HG03135 (cell line): ENCODE measurements around the gene LMBR1L.
A peak's percentile ranks its signal among the peaks of the same experiment; 100 is the strongest.
"Not testable (repeated sequence)": the region's sequence is repeated elsewhere in the genome, so short reads cannot be mapped to it uniquely, and the experiment has no call there.

Source experiments
- ATAC-seq: cut with Tn5 transposase; IDR thresholded peaks from one replicate; pipeline ENCODE4 v1.9.1; 2021; ENCODE audit warnings: mild to moderate bottlenecking, moderate library complexity; ENCODE audit not compliant: unreplicated experiment

Gene LMBR1L

GRCh38 chr12:49088932-49089330, 21.7 kb downstream of the LMBR1L start:
- no peak for ATAC-seq

DNA sequence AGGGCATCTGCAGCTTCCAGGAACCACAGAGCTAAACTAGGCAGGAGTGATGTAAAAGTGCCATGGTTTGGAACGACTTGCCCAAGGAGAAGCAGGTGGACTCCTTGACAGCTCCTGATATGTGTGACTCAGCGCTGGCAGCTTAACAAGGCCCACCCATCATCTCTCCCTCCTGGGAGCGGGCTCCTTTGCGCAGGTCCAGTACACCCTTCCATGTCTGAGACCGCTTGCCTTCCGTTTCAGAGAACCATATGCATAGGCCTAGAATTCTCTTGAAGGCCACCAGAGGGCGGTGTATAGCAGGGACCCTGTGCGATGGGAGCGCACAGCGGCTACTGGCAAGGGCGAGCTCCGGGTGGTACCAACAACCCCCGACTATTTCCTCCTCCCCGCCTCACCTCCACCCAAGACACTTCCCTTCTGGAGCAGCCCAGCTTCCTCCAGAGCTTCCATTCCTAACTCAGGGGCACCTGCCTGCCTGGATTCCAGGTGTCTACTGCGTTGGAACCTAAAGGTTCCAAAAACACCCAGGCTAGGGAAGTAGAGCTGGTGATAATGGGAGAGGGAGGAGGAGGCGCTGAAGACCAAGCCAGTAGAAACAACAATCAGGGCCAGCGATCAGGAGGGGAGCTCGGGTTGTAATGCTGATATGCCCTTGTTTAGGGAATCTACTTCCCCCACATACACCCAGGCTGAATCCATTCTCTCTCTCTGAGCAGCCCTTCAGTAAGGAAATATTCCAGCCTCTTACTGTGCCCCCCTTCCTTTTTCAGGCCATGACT, 22.3 kb downstream of the LMBR1L start:
- ATAC-seq = peak; percentile 75

- ATAC-seq = no peak
These were observed 24.5 kb downstream of the LMBR1L start for GRCh38 chr12:49086116-49086515.

- ATAC-seq = no peak
These were observed 26.2 kb downstream of the LMBR1L start for GRCh38 chr12:49084438-49084837.

DNA sequence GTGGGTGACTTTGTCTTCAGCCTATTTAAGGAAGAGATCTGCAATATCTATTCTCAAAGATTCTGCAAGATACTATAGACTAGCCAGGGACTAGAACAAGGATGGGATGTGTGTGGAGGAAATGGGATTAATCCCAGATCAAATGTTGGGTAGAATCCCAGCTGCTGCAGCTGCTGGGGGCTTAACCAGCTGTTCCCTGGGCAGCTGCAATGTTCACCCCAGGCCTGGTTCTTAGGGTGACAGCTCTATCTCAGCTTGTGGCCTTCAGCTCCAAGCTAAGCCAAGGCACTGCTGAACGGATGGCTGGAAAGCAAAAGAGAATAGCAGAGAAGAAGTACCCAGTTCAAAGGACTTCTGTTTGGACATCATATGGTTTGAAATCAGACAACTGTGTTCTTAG, 30.9 kb downstream of the LMBR1L start:
- ATAC-seq = no peak

GRCh38 chr12:49070971-49071370, 39.7 kb downstream of the LMBR1L start:
- ATAC-seq = no peak

DNA sequence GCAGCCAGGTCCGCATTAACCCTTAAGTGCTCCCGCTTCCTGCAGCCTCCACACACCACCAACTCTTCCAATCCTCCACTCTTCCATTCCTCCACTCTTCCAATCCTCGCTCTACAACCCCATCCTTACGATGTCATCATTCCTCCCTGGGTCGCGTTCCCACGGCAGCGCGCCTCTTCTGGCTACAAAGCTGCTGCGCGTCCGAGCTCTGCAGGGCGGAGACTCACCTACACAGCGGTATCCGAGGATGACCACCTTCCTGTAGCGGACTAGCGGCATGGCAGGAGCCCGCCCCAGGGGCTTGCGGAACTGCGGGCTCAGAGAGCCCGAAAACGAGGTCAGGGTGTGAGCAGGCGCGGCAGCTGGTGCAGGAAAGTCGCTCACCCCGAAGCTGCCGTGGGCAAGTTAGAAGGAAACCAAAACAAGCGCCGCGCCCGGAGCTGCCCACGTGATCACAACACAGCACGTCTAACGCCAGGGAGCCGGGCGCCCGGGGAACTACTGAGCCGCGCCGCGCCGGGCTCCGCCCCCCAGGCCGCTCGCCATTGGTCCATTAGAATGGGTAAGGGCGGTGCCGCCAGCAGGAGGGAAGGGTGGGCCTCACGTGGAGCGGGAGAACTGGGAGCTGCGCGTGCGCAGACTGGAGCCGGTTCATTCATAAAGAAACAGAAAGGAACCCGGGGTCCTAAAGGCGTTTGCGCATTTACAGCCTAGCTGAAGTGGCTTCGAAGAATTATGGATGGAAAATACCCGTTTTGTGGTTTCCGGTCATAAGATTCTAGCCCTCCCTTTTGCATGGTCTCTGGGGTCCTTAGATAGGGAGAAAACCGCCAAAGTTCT, 40.9 kb downstream of the LMBR1L start, which contains the start of gene RHEBL1:
Gene RHEBL1, minus strand, starts transcription at position 473 of the 840 bp plus-strand sequence. Its CDS starts 194 bp downstream, at position 279.
- peak; percentile 94 for ATAC-seq

GRCh38 chr12:49068879-49069506, 41.7 kb downstream of the LMBR1L start:
- ATAC-seq = no peak

- ATAC-seq = no peak
These were observed 44.5 kb downstream of the LMBR1L start for GRCh38 chr12:49066120-49066519.

DNA sequence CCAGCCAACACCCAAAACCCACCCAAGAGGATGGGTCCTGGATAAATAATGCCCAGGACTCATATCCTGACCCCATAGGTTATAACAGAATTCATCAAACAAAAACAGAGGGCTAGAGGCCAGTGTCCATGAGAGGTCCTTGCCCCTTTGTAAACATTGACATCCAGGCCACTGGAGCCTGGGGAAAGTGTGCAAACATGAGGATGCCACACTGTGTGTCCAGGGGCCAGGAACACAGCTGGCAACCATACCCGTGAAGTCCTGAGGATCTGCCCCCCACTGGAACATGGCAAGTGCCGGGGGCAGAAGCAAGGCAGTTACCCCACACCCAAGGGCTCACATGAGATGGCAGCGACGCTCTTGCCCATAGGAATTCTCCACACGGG, 45.9 kb downstream of the LMBR1L start:
- ATAC-seq = no peak

DNA sequence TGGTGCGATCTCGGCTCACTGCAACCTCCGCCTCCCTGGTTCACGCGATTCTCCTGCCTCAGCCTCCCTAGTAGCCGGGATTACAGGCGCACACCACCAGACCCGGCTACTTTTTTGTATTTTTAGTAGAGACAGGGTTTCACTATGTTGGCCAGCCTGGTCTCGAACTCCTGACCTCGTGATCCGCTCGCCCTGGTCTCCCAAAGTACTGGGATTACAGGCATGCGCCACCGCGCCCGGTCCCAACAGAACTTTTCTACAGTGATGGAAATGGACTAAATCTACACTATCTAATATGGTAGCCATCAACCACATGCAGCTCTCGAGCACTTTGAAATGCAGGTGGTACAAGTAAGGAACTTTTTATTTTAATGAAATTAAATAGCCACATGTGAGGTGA, 48.7 kb downstream of the LMBR1L start:
- ATAC-seq = not testable (repeated sequence)

GRCh38 chr12:49061157-49061650, 49.4 kb downstream of the LMBR1L start:
- ATAC-seq = no peak

DNA sequence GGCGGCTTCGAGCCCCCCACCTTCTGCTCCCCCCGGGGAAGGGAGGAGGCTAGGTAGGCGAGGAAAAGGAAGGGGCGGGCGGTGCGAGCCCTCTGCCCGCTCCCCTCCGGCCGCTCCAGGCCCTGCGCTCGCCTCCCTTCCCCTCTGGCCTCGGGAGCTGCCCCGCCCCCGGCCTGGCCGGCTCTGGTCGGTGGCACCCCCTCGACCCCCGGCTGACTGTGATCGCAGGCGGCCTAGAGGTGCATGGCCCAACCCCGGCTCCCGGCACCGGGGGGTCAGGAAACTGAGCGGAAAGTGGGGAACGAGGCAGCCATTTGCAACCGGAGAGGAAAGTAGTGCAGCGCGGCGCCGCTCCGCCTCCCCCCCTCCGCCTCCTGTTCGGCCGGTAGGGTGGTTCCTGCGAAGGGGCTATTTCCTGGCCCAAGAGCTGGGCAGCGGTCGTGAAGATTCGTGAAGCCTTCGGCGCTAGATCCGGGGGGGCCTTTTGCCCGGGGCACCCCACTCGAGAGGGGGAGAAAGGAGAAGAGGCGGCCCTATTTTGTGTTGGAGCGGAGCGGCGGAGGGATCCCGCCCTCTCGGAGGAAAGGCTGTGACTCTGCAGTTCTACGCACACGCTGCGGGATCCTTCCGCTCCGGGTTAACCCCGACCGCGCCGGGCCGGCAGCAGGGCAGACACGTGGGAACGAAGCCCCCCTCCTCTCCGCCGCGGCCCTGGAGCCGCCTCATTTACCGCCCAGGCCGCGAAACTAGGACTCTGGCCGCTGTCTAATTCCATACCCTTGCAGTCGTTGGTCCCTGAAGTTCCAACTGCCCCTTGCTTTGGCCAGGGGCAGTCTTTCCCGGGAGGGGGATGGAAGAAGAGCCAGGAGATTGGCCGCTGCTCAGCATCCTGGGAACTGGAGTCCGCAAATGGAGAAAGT, 50.1 kb downstream of the LMBR1L start, which contains the start of gene KMT2D:
Gene KMT2D, minus strand, starts transcription at position 558 of the 920 bp plus-strand sequence. CDS start 5,470 bp downstream, outside the sequence.
- peak; percentile 56 for ATAC-seq

- peak; percentile 15 for ATAC-seq
These were observed 51.1 kb downstream of the LMBR1L start for GRCh38 chr12:49059299-49060171.

- no peak for ATAC-seq
These were observed 51.7 kb downstream of the LMBR1L start for GRCh38 chr12:49059045-49059298.

DNA sequence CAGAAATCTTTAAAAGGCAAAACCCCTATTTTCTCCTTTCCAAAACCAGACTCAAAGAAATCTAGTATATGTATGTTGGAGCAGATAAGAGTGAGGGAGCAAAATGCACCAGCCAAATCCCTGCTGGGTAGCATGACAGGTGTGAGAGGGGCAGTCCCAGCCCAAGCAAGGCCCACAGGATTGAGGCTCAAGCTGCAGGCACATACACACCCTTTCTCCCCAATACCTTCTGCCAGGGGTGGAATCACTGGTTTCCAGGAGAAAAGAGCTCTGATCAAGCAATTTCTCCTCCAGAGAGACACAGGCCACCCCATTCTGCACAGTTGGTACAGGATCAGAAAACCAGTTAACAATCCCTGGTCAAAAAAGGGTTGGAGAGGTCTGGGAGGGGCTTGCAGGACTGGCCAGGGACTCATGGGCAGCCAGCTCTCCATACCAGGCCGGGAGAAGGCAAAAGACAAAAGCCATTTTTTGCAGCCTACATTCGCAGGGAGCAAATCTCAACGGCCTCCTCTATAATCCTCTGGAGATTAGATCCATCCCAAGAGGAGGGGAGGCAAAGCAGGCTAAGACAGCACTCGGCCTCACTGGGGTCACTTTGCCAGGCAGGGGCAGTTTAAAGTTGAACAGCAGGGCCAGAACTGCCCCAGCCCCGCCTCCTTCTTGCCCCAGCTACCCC, 52.1 kb downstream of the LMBR1L start:
- no peak for ATAC-seq

DNA sequence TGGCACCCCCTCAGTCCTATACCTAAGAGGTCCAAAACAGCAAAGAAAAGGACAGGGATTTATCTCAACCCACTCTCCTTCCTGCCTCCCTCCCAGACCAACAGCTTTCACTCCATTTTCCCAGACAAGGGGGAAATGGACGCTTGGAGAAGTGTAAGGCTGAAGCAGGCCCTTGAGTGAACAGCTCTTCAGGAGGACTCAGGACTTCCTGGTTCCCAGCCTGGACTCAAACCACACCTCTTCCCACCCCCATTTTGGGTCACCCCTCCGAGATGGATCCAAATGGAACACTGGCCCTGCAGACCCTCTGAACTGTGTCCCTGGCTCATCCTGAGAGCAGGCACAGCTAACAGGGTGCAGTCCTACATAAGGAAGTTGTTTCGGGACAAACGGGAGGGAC, 52.8 kb downstream of the LMBR1L start:
- no peak for ATAC-seq

DNA sequence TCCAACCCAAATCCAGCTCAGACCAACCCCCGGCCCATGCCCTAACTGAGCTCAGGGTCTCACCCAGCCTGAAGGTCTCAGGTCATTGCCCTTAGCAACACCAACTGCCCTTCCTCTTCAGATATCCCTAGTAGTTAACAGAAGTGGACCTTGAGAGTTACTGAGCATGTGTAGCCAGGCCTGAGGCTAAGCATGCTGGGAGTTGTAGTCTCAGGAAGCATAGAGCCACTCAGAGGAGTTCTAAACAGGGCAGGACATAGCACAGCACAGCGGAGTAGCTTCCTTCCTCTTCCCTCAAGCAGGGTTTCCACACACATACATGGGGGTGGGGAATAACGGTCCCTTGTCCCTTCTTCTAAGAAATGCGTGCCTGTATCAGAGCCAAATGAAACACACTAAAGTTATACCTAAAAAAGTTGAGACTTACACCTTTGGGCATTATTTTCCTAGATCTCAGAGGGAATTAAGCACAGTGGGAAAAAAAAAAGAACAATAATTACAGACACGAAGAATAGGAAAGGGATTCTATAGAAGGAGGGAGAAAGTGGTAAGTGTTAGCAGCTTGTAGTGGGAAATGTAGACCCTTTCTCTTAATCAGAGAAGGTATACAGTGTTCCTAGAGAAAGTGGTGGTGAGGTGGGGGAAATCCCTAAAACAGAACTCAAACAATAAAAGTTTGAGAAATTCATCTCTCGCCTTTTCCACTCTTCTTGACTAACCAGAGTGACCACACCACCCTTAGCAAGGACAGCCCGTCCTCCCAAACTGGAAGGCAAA, 54.5 kb downstream of the LMBR1L start:
- peak; percentile 48 for ATAC-seq
